Measurements from ENCODE around the gene FANCL.
"Not testable (repeated sequence)": the region's sequence is repeated elsewhere in the genome, so short reads cannot be mapped to it uniquely, and the experiment has no call there.

Gene FANCL

GRCh38 chr2:58182527-58182926, 58.6 kb downstream of the FANCL start:
- H3K9me3 ChIP-seq, result no peaks in the 10 kb centered on the region
- H3K27ac ChIP-seq, result no peak overlapping the region
- H3K4me2 ChIP-seq, result no peak overlapping the region
- no peaks in the 10 kb centered on the region for H4K20me1 ChIP-seq
- H3K4me3 ChIP-seq, result no peak overlapping the region
- H3K36me3 ChIP-seq, result no peaks in the 10 kb centered on the region
- no peak for TF ChIP-seq Cebpa-rat (IDR thresholded peaks at IDR 0.05)
- H3K4me1 ChIP-seq, result no peaks in the 10 kb centered on the region
- H3K27me3 ChIP-seq, result no peaks in the 10 kb centered on the region
- no peak overlapping the region for H3K9ac ChIP-seq

DNA sequence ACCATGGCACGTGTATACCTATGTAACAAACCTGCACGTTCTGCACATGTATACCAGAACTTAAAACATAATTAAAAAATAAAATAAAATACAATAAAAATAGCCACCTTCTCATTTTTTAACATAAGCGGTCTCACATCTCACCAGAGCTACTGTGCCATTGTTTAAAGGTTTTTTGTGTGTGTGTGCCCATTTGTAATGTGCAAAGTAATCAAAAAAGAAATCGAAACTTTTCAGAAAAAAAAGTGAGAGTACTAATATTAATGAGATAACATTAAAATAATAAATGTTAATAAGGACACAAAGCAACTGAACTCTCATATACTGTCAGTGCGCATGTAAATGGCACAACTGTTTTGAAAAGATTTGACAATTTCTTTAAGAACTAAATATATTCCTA, 60.5 kb downstream of the FANCL start:
- H3K9ac ChIP-seq, result no peak overlapping the region
- no peaks in the 10 kb centered on the region for H3K27me3 ChIP-seq
- H3K4me1 ChIP-seq, result no peaks in the 10 kb centered on the region
- no peaks in the 10 kb centered on the region for H3K9me3 ChIP-seq
- H3K4me3 ChIP-seq, result no peak overlapping the region
- no peaks in the 10 kb centered on the region for H4K20me1 ChIP-seq
- no peak for TF ChIP-seq Cebpa-rat (IDR thresholded peaks at IDR 0.05)
- no peak overlapping the region for H3K27ac ChIP-seq
- no peak overlapping the region for H3K4me2 ChIP-seq
- H3K36me3 ChIP-seq, result no peaks in the 10 kb centered on the region

DNA sequence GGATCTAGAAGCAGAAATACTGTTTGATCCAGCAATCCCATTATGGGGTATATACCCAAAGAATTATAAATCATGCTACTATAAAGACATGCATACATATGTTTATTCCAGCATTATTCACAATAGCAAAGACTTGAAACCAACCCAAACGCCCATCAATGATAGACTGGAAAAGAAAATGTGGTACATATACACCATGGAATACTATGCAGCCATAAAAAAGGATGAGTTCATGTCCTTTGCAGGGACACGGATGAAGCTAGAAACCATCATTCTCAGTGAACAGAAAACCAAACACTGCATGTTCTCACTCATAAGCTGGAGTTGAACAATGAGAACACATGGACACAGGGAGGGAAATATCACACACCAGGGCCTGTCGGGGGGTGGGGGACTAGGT, 61.0 kb downstream of the FANCL start:
- not testable (repeated sequence) for H3K4me3 ChIP-seq, H3K9ac ChIP-seq, H3K36me3 ChIP-seq, H3K4me1 ChIP-seq, H3K27me3 ChIP-seq, H3K27ac ChIP-seq, H3K4me2 ChIP-seq, H3K9me3 ChIP-seq, H4K20me1 ChIP-seq

DNA sequence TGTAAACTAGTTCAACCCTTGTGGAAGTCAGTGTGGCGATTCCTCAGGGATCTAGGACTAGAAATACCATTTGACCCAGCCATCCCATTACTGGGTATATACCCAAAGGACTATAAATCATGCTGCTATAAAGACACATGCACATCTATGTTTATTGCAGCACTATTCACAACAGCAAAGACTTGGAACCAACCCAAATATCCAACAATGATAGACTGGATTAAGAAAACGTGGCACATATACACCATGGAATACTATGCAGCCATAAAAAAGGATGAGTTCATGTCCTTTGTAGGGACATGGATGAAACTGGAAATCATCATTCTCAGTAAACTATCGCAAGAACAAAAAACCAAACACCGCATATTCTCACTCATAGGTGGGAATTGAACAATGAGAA, 63.9 kb downstream of the FANCL start:
- not testable (repeated sequence) for H3K9me3 ChIP-seq, H3K4me2 ChIP-seq, H3K27ac ChIP-seq, H3K36me3 ChIP-seq, H4K20me1 ChIP-seq, H3K27me3 ChIP-seq, H3K4me3 ChIP-seq, H3K4me1 ChIP-seq, H3K9ac ChIP-seq

- H3K4me1 ChIP-seq, result not testable (repeated sequence)
Measured at GRCh38 chr2:58171831-58172230, 69.3 kb downstream of the FANCL start.

DNA sequence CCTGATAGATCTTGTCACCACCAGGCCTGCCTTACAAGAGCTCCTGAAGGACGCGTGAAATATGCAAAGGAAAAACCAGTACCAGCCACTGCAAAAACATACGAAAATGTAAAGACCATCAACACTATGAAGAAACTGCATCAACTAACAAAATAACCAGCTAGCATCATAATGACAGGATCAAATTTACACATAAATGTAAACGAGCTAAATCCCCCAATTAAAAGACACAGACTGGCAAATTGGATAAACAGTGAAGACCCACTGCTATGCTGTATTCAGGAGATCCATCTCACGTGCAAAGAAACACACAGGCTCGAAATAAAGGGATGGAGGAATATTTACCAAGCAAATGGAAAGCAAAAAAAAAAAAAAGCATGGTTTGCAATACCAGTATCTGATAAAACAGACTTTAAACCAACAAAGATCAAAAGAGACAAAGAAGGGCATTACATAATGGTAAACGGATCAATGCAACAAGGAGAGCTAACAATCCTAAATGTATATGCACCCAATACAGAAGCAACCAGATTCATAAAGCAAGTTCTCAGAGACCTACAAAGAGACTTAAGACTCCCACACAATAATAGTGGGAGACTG, 70.7 kb downstream of the FANCL start:
- H3K4me1 ChIP-seq, H3K4me2 ChIP-seq: not testable (repeated sequence)

More at GRCh38 chr2:58171831-58172230, 69.3 kb downstream of the FANCL start:
- Histone ChIP-seq H3K9me3 (peaks cover 21% of the 10 kb centered on the region), H3K36me3 (peaks cover 37% of the 10 kb centered on the region)
- H3K27ac ChIP-seq, H3K4me3 ChIP-seq, H3K27me3 ChIP-seq, H4K20me1 ChIP-seq, H3K4me2 ChIP-seq, H3K9ac ChIP-seq: not testable (repeated sequence)

GRCh38 chr2:58169845-58170244, 71.3 kb downstream of the FANCL start:
- not testable (repeated sequence) for H3K4me2 ChIP-seq, H3K4me1 ChIP-seq, H3K9ac ChIP-seq, H3K27me3 ChIP-seq, H3K27ac ChIP-seq, H4K20me1 ChIP-seq, H3K4me3 ChIP-seq
- Histone ChIP-seq H3K36me3 (peaks cover 37% of the 10 kb centered on the region), H3K9me3 (peaks cover 21% of the 10 kb centered on the region)

More for the DNA sequence above, 70.7 kb downstream of the FANCL start:
- not testable (repeated sequence) for H4K20me1 ChIP-seq, H3K27ac ChIP-seq, H3K27me3 ChIP-seq, H3K4me3 ChIP-seq, H3K9ac ChIP-seq
- Histone ChIP-seq H3K9me3 (peaks cover 21% of the 10 kb centered on the region), H3K36me3 (peaks cover 37% of the 10 kb centered on the region)

DNA sequence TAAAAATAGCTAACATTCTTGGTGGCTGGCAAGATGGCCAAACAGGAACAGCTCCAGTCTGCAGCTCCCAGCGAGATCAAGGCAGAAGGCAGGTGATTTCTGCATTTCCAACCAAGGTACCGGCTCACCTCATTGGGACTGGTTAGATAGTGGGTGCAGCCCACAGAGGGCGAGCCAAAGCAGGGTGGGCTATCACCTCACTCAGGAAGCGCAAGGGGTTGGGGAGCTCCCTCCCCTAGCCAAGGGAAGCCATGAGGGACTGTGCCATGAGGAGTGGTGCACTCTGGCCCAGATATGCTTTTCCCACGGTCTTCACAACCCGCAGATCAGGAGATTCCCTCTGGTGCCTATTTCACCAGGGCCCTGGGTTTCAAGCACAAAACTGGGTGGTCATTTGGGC, 73.0 kb downstream of the FANCL start:
- H3K4me1 ChIP-seq, H3K27me3 ChIP-seq, H4K20me1 ChIP-seq, H3K9ac ChIP-seq, H3K4me3 ChIP-seq, H3K4me2 ChIP-seq, H3K27ac ChIP-seq: not testable (repeated sequence)
- Histone ChIP-seq H3K9me3 (peaks cover 21% of the 10 kb centered on the region), H3K36me3 (peaks cover 37% of the 10 kb centered on the region)

DNA sequence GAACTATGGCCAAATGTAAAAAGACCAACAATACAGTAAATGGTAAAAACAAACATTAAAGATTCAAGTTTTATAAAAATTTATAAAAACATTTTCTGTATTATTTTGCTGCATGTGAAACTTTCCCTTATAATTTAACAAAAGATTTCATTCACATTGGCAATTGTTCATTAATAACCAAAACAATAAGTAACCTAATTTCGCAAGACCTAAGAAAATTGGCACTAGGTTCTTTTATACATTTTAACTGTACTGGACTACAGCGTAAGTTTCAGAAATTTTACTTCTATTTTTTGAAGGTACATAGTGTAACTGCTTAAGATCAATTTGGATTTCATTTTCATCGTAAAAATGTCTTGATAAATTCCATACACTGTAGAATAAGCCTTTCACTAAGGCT, 77.2 kb downstream of the FANCL start:
- no peak overlapping the region for H3K27ac ChIP-seq
- no peak overlapping the region for H3K4me3 ChIP-seq
- no peaks in the 10 kb centered on the region for H3K4me1 ChIP-seq
- H3K9me3 ChIP-seq, result no peaks in the 10 kb centered on the region
- H4K20me1 ChIP-seq, result no peaks in the 10 kb centered on the region
- no peak overlapping the region for H3K9ac ChIP-seq
- no peak overlapping the region for H3K4me2 ChIP-seq
- no peaks in the 10 kb centered on the region for H3K27me3 ChIP-seq
- H3K36me3 ChIP-seq, result peaks cover 31% of the 10 kb centered on the region
- TF ChIP-seq Cebpa-rat (IDR thresholded peaks at IDR 0.05), result no peak

- Histone ChIP-seq H3K4me3 (no peak overlapping the region), H3K4me1 (no peaks in the 10 kb centered on the region), H4K20me1 (no peaks in the 10 kb centered on the region), H3K27me3 (no peaks in the 10 kb centered on the region), H3K36me3 (peaks cover 55% of the 10 kb centered on the region), H3K9me3 (no peaks in the 10 kb centered on the region), H3K4me2 (no peak overlapping the region), H3K9ac (no peak overlapping the region), H3K27ac (no peak overlapping the region)
- no peak for TF ChIP-seq Cebpa-rat (IDR thresholded peaks at IDR 0.05)
Measured at GRCh38 chr2:58158481-58158880, 82.6 kb downstream of the FANCL start.

DNA sequence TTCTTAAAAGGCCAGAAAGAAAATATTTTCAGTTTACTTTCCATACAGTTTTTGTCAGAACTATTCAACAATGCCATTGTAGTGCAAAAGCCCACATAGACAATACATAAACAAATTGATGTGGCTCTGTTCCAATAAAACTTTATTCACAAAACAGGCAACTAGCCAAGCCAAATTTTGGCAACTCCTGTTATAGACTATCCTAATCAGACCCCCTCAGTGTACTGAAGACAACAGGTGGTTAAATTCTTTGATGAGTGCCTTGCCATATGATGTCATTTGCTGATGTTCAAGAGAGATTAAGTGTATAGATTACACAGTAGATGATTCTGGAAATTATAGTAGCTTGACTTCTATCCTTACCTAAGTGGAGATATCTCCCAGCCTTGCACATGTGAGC, 83.4 kb downstream of the FANCL start:
- peaks cover 55% of the 10 kb centered on the region for H3K36me3 ChIP-seq
- TF ChIP-seq Cebpa-rat (IDR thresholded peaks at IDR 0.05), result no peak
- H3K27me3 ChIP-seq, result no peaks in the 10 kb centered on the region

More for the DNA sequence above, 83.4 kb downstream of the FANCL start:
- no peak overlapping the region for H3K4me2 ChIP-seq
- no peaks in the 10 kb centered on the region for H4K20me1 ChIP-seq
- H3K9me3 ChIP-seq, result no peaks in the 10 kb centered on the region
- H3K4me1 ChIP-seq, result no peaks in the 10 kb centered on the region
- no peak overlapping the region for H3K4me3 ChIP-seq
- no peak overlapping the region for H3K9ac ChIP-seq
- no peak overlapping the region for H3K27ac ChIP-seq

All from BLaER1 (cell line).